GM15510 (cell line): ENCODE results near the gene JAK1.

ENCODE experiments used
- POLR2A ChIP-seq: IDR thresholded peaks from 3 replicates; pipeline ENCODE4 v1.6.1; 2011; ENCODE audit warnings: borderline replicate concordance; ENCODE audit not compliant: insufficient read length; ENCODE audit errors: extremely low read depth

The JAK1 gene

GRCh38 chr1:64898107-64898861, 68.1 kb downstream of the JAK1 start:
- TF ChIP-seq POLR2A: no peak

GRCh38 chr1:64896551-64896950, 69.8 kb downstream of the JAK1 start:
- no peak for TF ChIP-seq POLR2A

DNA sequence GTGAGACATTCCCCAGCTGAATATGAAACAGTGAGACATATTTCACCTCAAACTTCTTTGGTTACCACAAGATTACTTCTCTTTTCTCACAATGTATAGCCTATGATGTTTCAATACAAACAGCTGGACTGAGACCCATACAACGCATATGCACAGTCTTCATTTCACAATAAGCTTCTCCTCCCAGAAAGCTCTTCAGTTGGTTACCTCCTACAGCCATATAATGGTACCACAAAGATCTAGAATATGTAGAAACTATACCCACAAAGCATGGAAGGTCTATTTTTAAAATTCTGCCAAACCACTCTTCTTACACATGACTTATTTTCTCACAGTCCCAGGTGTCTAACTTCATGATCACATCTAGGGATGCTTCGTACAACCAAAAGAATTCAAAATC, 70.8 kb downstream of the JAK1 start:
- TF ChIP-seq POLR2A: no peak

DNA sequence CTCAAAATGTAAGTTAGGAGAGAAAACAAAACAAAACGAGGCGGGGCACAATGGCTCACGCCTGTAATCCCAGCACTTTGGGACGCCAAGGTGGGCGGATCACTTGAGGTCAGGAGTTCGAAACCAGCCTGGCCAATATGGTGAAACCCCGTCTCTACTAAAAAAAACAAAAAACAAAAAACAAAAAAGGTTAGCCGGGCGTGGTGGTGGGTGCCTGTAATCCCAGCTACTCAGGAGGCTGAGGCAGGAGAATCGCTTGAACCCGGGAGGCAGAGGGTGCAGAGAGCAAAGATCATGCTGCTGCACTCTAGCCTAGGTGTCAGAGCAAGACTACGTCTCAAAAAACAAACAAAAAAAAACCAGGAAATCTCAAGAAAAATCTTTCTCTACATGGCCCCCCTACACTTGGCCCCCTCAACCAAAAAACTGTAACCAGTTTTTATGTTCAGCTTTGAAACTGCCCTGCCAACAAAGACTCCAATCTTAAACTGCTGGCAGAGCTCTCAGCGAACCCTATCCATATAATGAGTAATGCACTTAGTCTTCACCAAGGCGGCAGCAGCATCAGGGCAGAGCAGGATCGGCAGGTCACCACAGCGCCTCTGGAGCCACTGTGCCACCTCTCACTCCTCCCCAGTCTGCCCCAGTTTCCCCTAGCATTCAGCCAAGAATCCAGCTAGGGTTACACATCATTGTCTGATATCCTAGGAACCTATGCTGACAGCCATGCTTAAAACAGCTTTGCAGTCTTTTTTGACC, 71.7 kb downstream of the JAK1 start:
- no peak for TF ChIP-seq POLR2A

- no peak for TF ChIP-seq POLR2A
These were observed 72.4 kb downstream of the JAK1 start for GRCh38 chr1:64893921-64894320.

DNA sequence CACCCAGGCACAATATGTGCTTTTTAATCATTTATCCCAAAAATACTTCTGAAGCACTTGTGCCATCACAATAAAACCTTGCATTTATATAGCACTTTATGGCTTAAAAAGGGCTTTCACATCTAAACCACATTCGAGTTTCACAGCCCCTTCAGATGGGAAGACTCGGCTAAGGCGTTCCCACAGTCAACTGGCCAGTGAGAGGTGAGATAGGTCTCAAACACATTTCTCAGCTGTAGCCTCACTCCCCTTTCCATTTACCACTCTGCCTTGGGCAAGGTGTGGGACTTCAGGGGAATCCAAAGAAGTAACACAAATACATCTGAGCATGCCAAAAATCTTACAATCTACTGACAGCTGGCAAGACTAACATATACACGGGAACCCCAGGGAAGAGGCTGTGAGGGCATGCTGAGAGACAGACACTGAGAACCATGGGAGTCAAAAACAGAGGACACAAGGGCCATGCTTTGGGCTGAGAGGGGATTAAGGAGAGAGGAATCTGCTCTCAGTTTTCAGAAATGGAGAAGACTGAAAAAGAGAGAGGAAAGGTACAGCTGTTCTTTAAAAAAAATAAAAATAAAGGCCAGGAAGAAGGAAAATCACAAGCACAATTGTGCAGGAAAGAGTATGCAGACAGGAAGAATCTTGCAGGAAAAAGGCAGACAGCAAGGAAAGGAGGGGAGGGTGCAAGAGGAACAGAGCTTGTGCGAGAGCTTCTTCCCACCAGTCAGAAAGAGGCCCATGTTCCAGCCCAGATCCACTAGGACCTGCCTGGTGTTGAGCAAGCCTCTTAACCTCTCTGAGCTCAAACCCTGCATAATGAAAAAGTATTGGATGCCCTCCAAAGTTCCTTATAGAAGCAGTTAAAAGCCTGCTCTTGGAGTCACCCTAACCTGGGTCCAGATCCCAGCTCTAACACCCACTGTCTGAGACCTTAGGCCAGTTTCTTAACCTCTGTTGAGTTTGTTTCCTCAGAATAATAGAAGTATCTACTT, 73.5 kb downstream of the JAK1 start:
- no peak for TF ChIP-seq POLR2A

- TF ChIP-seq POLR2A: no peak
These were observed 74.9 kb downstream of the JAK1 start for GRCh38 chr1:64891448-64891825.

DNA sequence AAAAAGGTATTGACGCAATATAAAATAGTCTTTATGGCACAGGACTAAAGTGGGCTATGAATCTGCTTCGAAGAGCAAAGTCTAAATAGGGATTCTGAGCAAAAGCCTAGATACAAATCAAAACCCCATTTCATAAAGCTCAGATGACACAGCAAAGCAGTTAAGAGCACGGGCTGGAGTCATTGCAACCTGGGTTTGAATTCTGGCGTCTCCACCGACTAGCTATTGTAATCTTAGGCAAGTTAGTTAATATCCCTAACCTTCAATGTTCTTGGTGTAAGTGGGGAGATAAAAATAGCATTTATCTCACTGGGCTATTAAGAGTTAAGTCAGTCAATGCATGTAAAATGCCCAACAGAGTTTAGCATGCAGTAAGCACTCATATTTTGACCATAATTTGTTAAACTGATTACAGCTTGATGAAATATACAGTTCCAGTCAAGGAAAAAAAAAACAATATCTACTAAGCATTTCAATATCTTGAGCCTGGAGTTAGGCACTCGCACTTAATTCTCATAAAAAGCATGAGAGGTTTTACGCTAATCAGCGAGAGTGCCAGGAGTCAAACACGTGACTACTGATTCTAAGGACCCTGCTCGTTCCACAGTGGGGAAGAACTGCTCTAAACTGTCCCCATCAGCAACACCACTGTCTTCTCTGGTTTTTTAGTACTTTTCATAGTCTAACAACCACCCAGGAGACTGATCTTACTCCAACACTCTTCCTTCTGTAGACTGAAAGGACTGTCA, 75.5 kb downstream of the JAK1 start:
- no peak for TF ChIP-seq POLR2A

GRCh38 chr1:64887689-64888217, 78.6 kb downstream of the JAK1 start:
- no peak for TF ChIP-seq POLR2A

DNA sequence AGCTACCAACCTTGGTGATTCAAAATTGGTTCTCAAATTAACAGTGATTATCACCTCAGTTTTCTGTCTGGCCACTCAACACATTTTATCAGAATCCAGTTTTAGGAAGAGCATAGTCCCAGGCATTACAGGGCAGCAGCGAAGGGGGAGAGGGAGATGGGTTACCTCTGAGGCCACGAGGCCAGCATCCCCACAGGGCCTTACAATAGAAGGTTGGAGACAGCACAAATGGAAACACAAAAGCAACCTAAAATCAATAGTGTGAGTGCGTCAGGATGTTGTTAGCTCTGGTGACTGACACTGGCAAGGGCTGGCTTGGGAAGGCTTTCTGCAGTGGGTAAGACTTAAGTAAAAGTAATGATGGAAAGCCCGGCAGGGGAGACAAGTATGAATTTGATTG, 79.5 kb downstream of the JAK1 start:
- TF ChIP-seq POLR2A: no peak

DNA sequence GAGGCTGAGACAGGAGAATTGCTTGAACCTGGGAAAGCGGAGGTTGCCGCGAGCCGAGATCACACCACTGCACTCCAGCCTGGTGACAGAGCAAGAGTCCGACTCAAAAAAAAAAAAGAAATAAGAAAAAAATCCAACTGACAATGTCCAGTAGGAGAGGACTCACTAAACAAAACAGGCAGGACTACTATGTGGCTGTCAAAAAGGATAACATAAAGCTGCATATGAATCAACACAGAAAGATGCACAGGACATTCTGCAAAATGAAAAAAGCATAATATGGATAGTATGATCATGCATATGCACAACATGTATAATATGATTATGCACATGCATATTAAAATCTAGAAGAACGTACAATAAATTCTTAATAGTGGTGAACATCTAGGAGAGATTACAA, 80.7 kb downstream of the JAK1 start:
- no peak for TF ChIP-seq POLR2A

DNA sequence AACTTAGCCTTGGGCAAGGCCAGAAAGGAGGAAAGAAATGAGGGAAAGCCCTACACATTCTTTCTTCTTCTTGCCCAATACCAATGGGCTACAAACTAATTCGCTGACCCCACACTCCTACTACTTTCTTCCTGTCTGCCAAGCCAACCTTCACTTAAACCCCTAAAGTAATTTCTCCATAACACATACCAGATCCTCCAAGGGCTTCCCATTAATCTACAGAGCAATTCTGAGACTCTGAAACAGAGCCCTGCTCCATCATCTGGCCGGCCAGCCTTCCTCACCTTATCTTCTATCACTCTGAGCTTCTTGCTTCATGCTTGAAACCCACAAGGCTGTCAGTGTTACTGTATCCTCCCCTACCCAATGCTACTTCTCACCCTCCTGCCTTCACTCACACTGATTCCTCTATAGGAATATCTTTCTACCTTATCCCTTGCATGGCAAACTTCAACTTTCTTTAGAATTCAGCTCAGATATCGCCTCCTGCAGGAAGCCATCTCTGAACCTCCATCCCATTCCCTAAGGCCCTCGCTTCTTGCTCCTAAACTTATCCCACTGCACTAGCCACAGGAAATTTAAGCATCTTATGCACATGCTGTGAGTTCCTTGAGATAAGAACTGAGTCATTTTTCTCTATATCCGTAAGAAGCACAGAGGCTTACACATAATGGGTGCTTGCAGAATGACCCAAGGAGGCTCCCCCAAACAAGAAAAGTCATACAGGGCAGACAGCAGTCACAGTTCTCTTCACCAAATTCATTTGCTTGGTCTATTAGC, 81.9 kb downstream of the JAK1 start:
- TF ChIP-seq POLR2A: no peak

DNA sequence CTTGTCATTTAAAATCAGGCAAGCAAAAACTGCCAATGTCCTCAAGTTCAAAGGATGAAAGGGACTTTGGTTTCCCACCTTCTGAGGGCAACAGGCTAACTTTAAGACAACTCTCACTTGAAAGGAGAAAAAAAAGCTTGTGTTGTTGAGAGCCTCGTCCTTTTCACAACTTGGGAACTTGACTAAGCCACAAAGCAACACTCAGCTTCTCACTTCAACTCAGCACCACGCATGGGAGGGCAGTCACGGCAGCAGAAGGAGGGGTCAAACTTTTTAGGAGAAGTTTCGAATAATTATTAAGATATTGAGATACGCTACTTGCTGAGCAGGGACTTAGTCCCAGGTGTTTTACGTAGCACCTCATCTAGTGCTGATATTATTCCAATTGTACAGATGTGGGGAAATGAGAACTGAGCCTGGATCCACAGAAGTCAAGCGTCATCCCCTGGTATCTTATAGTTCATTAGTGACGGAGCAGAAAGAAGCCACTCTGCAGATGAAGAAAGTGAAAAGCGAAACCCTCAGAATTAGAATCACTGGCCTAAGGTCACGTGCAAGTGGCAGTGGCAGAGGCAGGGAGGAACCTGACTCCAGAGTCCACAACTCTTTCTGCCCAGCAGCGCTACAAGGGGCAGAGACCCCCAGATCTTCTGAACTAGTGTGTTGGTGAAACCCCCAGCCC, 83.6 kb downstream of the JAK1 start:
- no peak for TF ChIP-seq POLR2A

DNA sequence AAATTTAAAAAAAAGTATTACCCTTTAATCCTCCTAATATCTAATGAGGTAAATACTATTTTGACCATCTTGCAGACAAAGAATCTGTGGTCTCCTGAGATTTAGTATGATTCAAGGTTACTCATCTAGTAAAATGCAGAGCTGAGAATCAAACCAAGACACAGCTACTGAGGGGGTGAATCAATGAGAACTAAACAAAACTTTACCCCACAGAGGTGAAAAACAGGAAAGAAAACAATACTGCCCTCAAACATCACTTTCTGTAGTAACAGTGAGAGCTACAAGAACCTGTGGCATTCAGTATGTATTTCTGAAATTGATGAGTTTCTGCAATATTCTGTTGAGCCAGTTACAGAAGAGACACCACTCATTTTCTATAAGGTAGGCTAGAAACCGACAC, 85.1 kb downstream of the JAK1 start:
- no peak for TF ChIP-seq POLR2A

DNA sequence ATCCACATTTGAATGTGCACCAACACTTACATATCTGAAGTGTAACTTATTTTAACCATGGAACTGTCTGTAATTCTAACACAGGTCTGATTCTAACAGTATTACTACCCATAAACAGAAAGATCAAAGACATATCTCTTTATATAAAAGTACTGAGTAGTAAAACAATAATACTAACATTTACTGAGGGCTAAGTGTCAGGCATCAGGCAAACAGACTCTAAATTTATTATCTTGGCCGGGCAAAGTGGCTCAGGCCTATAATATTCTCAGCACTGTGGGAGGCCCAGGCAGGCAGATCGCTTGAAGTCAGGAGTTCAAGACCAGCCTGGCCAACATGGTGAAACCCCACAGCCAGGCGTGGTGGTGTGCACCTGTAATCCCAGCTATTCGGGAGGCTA, 85.9 kb downstream of the JAK1 start:
- no peak for TF ChIP-seq POLR2A
